OCI-LY1 (cell line): Measurements from ENCODE around the gene LCNL1.

Source experiments
- H2AFZ ChIP-seq: fragments of 200-600 bp; sonication (generic), shearing (Covaris generic); 2 replicates; pipeline ENCODE4 v1.6.0; 2014; ENCODE audit warnings: antibody characterized with exemption, mild to moderate bottlenecking, low read length
- H3F3A ChIP-seq: fragments of 200-600 bp; sonication (generic), shearing (Covaris generic); 2 replicates; pipeline ENCODE4 v1.6.0; 2014; ENCODE audit warnings: mild to moderate bottlenecking, antibody characterized with exemption, low read length, moderate library complexity; ENCODE audit not compliant: insufficient read depth
- H3K27ac ChIP-seq: fragments of 200-600 bp; sonication (generic); 2 replicates; pipeline ENCODE4 v1.5.1; 2014; ENCODE audit warnings: low read length, mixed run types, mild to moderate bottlenecking, low read depth; ENCODE audit not compliant: poor library complexity, severe bottlenecking
- H3K27me3 ChIP-seq: fragments of 200-600 bp; sonication (generic); 2 replicates; pipeline ENCODE4 v1.6.0; 2014; ENCODE audit warnings: antibody characterized with exemption, mild to moderate bottlenecking, low read length, moderate library complexity; ENCODE audit not compliant: insufficient read depth
- H3K36me3 ChIP-seq: fragments of 200-600 bp; sonication (generic); 2 replicates; pipeline ENCODE4 v1.6.1; 2014; ENCODE audit warnings: mild to moderate bottlenecking, antibody characterized with exemption, low read length, moderate library complexity, mixed read lengths; ENCODE audit not compliant: insufficient read depth
- H3K4me1 ChIP-seq: fragments of 200-600 bp; sonication (generic); 2 replicates; pipeline ENCODE4 v1.5.1; 2014; ENCODE audit warnings: mild to moderate bottlenecking, low read length, moderate library complexity; ENCODE audit not compliant: insufficient read depth, severe bottlenecking
- H3K4me2 ChIP-seq: fragments of 200-600 bp; sonication (generic), shearing (Covaris generic); 2 replicates; pipeline ENCODE4 v1.6.1; 2014; ENCODE audit warnings: low read length
- H3K4me3 ChIP-seq: fragments of 200-600 bp; sonication (generic); 2 replicates; pipeline ENCODE4 v1.5.1; 2014; ENCODE audit warnings: low read length, low read depth, mild to moderate bottlenecking, mixed read lengths; ENCODE audit not compliant: poor library complexity, severe bottlenecking
- H3K79me2 ChIP-seq: fragments of 200-600 bp; shearing (Covaris generic); 2 replicates; pipeline ENCODE4 v1.6.1; 2016; ENCODE audit warnings: mixed run types, low read length, mixed read lengths; ENCODE audit not compliant: insufficient read depth
- H3K9ac ChIP-seq: fragments of 200-600 bp; sonication (generic), shearing (Covaris generic); 2 replicates; pipeline ENCODE4 v1.6.1; 2014; ENCODE audit warnings: mild to moderate bottlenecking, low read length, mixed read lengths
- H3K9me2 ChIP-seq: fragments of 200-600 bp; sonication (generic), shearing (Covaris generic); 2 replicates; pipeline ENCODE4 v1.6.1; 2014; ENCODE audit warnings: low read depth, mild to moderate bottlenecking, low read length, mixed read lengths
- H3K9me3 ChIP-seq: fragments of 200-600 bp; shearing (Covaris generic); 2 replicates; pipeline ENCODE4 v1.6.1; 2014; ENCODE audit warnings: low read length, mixed read lengths
- H4K20me1 ChIP-seq: fragments of 200-600 bp; sonication (generic), shearing (Covaris generic); 2 replicates; pipeline ENCODE4 v1.6.0; 2016; ENCODE audit warnings: mild to moderate bottlenecking, low read length; ENCODE audit not compliant: insufficient read depth
- EZH2 ChIP-seq: fragments of 200-600 bp; sonication (generic), shearing (Covaris generic); IDR thresholded peaks from 2 replicates; pipeline ENCODE4 v1.8.0; 2017; ENCODE audit warnings: borderline replicate concordance, mixed run types, mild to moderate bottlenecking, antibody characterized with exemption, low read length, moderate library complexity, mixed read lengths
- TF ChIP-seq, protein P1 (sequence below): fragments of 200-600 bp; sonication (generic), shearing (Covaris generic); IDR thresholded peaks from 2 replicates; pipeline ENCODE4 v1.5.1; 2017; ENCODE audit warnings: mild to moderate bottlenecking, antibody characterized with exemption, low read length, moderate library complexity, mixed read lengths

LCNL1 gene

DNA sequence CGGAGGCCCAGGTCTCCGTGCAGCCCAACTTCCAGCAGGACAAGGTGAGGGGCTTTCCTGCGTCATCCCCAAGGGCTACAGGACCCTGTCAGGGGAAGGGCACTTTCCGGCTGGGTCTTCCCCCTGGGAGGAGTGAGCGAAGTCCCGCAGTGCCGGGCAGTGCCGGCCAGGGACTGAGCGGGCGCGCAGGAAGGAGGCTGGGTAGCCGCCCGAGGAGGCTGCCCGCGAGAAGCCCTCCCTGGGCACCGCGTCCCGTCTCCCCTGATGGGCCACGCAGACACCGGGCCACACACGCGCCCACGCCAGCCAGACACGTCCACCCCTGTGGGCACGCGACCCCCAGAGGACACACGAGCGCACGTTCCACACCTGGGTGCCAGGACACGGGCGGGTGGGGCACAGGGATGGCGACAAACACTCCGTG lies 5.1 kb upstream of the LCNL1 start:
- no peaks in the 10 kb centered on the region for H3F3A ChIP-seq
- no peak overlapping the region for H3K27ac ChIP-seq
- no peaks in the 10 kb centered on the region for H3K36me3 ChIP-seq
- no peak overlapping the region for H3K4me2 ChIP-seq
- H3K9ac ChIP-seq = no peak overlapping the region
- no peaks in the 10 kb centered on the region for H3K9me2 ChIP-seq
- H4K20me1 ChIP-seq = no peaks in the 10 kb centered on the region
- no peaks in the 10 kb centered on the region for H3K9me3 ChIP-seq
- no peak overlapping the region for H3K4me3 ChIP-seq
- no peaks in the 10 kb centered on the region for H3K4me1 ChIP-seq
- peaks cover 9% of the 10 kb centered on the region; the same call in 1 of the 2 replicates for H3K27me3 ChIP-seq
- H2AFZ ChIP-seq = no peak overlapping the region
- TF ChIP-seq, protein P1, sequence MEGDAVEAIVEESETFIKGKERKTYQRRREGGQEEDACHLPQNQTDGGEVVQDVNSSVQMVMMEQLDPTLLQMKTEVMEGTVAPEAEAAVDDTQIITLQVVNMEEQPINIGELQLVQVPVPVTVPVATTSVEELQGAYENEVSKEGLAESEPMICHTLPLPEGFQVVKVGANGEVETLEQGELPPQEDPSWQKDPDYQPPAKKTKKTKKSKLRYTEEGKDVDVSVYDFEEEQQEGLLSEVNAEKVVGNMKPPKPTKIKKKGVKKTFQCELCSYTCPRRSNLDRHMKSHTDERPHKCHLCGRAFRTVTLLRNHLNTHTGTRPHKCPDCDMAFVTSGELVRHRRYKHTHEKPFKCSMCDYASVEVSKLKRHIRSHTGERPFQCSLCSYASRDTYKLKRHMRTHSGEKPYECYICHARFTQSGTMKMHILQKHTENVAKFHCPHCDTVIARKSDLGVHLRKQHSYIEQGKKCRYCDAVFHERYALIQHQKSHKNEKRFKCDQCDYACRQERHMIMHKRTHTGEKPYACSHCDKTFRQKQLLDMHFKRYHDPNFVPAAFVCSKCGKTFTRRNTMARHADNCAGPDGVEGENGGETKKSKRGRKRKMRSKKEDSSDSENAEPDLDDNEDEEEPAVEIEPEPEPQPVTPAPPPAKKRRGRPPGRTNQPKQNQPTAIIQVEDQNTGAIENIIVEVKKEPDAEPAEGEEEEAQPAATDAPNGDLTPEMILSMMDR = no peak
- H3K79me2 ChIP-seq = no peaks in the 10 kb centered on the region

DNA sequence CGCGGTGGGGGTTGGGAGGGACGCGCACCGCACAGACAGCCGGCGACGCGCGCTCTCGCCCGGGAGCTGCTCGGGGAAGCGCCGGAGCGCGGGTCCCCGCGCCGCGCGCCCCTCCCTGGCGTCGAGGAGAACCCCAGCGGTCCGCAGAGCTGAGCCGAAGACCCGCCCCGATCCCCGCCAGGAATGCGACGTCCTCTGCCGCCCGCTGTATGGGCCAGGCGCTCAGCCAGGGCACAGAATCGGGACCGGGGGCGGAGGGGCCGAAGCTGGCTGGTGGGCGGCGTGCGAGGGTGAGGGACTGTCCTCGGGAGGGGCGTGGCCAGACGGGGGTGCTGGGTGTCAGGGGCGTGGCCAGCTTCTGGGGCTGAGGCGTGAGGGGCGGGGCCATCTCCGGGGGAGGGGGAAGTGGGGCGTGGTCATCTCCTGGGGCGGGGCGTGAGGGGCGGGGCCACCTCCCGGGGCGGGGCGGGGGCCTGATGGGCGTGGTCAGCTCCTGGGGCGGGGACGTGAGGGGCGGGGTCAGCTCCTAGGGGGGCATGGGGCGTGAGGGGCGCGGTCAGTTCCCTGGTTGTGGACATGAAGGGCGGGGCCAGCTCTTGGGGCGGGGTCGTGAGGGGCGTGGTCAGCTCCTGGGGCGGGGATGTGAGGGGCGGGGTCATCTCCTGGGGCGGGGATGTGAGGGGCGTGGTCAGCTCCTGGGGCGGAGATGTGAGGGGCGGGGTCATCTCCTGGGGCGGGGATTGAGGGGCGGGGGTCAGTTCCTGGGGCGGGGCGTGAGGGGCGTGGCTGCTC lies 4.5 kb upstream of the LCNL1 start:
- no peak overlapping the region for H3K9ac ChIP-seq
- no peak overlapping the region for H3K27ac ChIP-seq
- no peaks in the 10 kb centered on the region for H3F3A ChIP-seq
- H3K36me3 ChIP-seq = no peaks in the 10 kb centered on the region
- H3K9me3 ChIP-seq = no peaks in the 10 kb centered on the region
- peaks cover 5% of the 10 kb centered on the region for H3K27me3 ChIP-seq
- H3K79me2 ChIP-seq = no peaks in the 10 kb centered on the region
- no peak overlapping the region for H3K4me3 ChIP-seq
- TF ChIP-seq, protein P1 = no peak
- no peak for TF ChIP-seq EZH2
- no peak overlapping the region for H2AFZ ChIP-seq
- H3K4me1 ChIP-seq = no peaks in the 10 kb centered on the region
- H4K20me1 ChIP-seq = no peaks in the 10 kb centered on the region
- H3K4me2 ChIP-seq = no peak overlapping the region
- H3K9me2 ChIP-seq = no peaks in the 10 kb centered on the region

DNA sequence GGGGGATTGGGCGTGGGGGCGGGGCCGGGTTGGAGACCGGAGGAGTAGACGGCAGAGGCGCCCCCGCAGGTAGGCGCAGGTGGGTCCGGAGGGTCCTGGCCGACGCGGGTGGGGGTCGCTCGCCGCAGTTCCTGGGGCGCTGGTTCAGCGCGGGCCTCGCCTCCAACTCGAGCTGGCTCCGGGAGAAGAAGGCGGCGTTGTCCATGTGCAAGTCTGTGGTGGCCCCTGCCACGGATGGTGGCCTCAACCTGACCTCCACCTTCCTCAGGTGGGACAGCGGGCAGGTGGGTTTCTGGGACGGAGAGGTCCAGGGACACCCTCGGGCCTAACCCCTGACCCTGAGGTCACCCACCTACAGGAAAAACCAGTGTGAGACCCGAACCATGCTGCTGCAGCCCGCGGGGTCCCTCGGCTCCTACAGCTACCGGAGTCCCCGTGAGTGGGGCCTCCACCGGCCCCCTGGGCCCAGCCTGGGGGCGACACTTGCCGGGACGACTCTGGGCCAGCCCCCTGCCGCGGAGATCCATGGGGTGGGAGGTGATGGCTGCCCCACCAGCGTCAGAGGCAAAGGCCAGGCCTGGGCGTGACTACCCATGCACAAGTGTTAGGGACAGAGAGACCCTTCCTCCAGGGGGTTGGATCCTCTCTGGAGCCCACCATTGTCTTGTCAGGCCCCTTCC lies 3.8 kb upstream of the LCNL1 start:
- Histone ChIP-seq H3K9ac (no peak overlapping the region), H4K20me1 (no peaks in the 10 kb centered on the region), H3K9me2 (no peaks in the 10 kb centered on the region), H3K36me3 (no peaks in the 10 kb centered on the region), H3K9me3 (no peaks in the 10 kb centered on the region), H3K27me3 (peaks cover 4% of the 10 kb centered on the region), H3K4me3 (no peak overlapping the region), H3K79me2 (no peaks in the 10 kb centered on the region), H3K4me2 (no peak overlapping the region), H3K27ac (no peak overlapping the region), H2AFZ (no peak overlapping the region), H3F3A (no peaks in the 10 kb centered on the region), H3K4me1 (no peaks in the 10 kb centered on the region)
- TF ChIP-seq EZH2 = no peak
- TF ChIP-seq, protein P1 = no peak
